ENCODE measurements around the gene CDC42BPA.
"Not testable (repeated sequence)": the region's sequence is repeated elsewhere in the genome, so short reads cannot be mapped to it uniquely, and the experiment has no call there.

The CDC42BPA gene

DNA sequence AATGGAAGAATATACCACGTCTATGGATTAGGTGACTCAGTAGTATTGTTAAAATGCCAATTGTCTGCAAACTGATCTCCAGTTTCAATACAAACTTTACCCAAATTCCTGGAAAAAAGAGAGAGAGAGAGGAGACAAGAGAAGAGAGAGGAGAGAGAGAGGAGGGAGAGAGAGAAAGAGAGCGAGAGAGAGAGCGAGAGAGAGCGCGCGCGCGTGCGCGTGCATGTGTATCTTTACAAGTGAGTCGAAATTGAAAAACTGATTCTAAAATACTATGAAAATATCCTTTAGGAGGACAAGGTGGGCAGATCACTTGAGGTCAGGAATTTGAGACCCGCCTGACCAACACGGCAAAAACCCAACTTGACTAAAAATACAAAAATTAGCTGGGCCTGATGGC is 65.2 kb downstream of the CDC42BPA start:
- no peak for DNase-seq

DNA sequence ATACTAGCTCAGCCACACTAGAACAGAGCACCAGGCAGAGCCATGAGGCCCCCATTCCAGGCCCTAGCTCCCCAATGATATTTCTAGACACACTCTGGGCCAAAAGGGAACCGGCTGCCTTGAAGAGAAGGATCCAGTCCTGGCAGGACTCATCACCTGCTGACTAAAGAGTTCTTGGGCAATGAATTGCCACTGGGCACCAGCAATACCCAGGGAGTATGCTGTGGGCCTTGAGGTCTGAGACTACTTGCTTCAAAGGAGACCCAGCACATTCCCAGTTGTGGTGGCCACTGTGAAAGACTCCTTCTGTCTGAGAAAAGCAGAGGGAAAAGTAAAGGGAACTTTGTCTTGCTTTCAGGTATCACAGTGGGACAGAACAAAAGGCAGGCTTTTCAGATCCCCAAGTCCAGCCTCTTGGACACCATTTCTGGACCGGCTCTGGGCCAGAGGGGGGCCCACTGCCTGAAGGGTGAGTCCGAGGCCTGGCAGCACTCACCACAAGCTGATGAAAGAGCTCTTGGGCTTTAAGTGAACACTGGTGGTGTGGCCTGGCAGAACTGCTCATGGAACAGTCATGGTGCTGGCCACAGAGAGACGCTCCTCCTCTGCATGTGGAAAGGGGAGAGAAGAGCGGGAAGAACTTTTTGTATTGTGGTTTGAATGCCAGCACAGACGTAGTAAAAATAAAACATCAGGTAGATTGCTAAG is 72.5 kb downstream of the CDC42BPA start:
- DNase-seq = no peak

DNA sequence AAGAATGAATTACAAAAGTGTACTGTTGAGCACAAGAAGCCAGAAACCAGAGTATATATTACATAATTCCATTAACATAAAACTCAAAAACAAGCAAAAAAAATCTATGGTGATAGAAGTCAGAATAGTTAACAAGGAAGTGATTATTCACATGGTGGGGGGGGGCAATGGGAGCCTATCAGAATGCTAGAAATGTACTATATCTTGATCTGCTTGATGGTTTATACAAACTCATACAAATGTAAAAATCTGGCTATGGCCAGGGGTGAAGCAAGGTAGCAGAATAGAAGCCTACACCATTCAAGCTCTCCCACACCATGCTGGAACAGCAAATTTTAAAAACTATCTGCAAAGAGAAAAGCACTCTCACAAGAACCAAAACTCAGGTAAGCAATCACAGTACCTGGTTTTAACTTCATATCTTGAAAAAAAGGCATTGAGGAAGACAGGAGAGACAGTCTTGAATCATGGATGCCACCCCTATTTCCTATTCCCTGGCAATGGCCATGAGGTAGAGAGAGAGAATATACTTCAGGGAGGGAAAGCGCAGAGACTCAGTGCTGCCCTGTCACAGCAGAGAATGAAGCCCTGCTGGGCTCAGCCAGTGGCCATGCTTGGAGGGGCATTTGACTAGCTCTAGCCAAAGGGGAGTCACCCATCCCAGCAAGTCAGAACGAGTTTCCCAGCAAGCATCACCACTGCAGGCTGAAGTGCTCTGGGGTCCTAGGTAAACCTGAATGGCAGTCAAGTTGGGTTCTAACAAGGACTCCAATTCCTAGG is 73.8 kb downstream of the CDC42BPA start:
- no peak for DNase-seq

GRCh38 chr1:227242811-227243682 is 75.2 kb downstream of the CDC42BPA start:
- no peak for DNase-seq

GRCh38 chr1:227240983-227241382 is 77.3 kb downstream of the CDC42BPA start:
- no peak for DNase-seq

DNA sequence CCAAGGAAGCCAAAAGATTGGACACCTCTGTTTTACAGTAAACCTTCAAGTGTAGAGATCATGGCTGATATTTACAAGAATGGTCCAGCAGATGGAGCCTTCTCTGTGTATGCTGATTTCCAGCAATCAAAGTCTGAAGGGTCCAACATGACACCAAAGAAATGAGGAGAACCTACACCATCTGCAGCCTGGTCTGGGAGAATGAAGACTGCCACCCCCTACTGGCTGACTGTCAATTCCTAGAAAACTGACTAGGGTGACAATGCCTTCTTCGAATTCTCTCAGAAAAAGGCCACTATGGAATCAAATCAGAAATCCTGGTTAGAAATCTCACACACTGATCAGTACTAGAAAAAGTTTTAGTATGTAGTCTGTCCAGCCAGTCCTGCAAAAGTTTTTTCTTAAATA is 83.3 kb downstream of the CDC42BPA start:
- DNase-seq = peak; percentile 27 to 56

GRCh38 chr1:227231128-227231527 is 87.2 kb downstream of the CDC42BPA start:
- DNase-seq = not testable (repeated sequence)

- DNase-seq = no peak
Observed at GRCh38 chr1:227228201-227228600, 90.1 kb downstream of the CDC42BPA start.

GRCh38 chr1:227227761-227228160 is 90.5 kb downstream of the CDC42BPA start:
- no peak for DNase-seq

GRCh38 chr1:227225715-227226346 is 92.5 kb downstream of the CDC42BPA start:
- DNase-seq = no peak

DNA sequence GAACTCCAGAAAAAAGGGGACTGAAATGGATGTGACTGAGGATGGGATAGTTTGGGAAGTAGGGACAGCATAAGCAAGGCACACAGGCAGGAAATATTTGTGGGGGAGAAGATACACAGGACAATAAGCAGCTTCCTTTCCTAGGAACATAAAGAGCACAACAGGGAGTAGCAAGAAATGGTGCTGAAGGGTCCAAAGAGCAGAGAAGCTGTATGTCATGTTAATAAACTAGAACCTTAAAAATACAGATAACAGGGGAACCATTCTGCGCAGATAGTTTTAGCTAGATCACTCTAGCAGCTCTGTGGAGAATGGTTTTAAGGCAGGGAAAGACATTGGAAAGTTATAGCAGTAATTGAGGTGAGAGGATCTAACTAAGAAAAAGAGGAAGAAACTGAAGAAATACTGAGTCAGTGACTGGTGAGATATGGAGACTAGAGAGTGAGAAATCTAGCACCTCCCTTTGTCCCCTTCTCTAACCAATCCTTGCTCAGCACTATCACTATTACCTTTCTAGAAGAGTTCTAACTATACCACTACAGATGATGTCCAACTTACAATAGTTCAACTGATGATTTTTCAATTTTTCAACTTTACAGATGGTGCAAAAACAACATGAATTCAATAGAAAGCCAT is 95.0 kb downstream of the CDC42BPA start:
- DNase-seq = no peak

DNA sequence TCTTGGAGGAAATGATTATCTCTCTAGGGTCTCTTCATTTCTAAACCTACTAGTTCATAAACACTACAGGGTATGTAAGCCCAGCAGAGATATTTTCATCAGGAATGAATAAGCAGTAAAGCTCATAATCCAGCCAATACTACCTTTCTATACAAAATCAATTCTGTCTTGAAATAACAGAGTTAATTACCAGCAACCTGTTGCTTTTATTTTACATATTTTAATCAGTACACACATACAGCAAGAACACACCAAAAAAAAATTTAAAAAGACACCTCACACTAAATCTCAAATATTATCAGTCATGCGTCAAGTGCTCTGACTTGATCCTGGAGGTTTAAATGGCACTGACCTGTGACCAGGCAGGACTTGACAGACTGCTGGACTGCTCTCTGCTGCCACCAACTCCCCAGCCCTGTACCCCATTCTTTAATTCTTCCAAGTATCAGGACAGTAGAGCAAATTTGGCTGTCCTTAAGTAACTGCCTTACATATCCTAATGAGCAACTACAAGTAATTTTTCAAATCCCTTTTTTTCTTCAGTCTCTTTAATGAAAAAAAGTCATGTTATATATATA is 98.5 kb downstream of the CDC42BPA start:
- no peak for DNase-seq

DNA sequence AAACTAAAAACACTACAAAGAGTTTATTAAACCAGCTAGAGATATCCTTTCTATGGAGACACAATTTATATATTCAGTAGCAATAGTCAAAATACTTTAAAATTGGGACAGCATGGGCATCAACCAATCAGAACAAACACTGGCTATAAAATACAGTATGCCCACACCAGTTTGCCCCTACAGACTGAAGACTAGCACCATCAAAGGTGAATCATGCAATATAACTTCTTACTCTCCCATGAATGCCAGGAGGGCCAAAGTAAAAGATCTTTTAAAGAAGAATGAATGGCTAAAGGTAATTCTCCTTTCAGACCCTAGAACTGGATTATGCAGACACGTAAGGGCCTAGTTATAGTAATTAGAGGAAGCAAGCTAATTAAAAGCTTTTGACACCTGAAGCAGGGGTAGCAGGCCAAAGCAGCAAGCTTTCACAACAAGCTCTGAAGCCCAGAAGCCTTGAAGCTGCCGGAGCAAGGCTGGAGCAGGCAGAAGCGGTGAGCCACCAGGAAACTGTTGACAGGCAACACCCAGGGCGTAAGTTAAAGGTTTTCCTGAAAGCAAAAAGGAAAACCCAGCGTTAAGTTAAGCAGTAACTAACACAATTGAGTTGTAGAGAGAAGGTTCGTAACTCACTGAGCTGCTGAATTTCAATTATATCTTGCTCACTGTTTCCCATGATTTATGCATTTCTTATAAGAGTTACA is 99.3 kb downstream of the CDC42BPA start:
- DNase-seq = no peak

DNA sequence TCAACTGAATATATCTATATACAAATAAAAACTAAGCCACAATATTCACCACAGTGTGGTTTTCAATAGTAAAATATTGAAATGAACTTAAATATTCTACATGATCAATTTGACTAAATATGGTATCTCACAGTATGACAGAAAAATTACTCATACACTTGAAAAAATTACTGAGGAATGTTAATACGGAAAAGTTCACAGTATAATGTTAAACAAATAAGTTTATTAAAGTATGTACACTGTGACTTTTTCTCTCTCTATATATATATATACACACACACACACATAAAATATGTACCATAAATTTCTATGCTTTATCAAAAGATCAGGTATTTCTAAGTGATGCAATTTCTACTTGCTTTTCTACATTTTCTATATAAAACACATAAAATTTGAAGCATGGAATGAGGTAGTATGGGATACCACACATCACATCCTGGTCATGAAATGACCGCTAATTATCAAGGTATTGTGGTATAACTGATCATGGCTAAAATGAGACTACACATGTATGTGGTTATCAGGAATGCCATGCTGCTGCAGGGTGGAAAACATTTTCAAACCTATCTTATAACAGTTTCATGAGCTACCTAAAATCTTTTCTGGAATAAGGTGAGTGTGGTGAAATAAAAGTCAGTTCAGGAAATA is 102.3 kb downstream of the CDC42BPA start:
- DNase-seq = no peak

DNA sequence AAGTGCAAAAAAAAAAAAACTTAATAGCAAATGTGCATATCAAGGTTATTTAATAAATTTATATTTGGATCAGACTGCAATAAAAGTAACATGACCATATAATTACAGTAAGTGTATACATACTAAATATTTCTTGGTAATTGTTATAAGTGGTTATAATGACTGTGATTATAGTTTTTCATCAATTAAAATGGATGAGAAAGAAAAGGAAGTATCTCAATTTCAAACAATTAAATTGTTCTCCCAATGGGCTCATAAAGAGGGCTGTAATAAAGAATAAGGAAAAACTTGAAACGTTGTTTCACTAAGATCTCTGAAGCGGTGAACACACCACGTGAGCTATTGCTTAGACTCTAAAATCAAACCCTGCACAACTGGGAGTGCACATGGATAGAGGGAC is 104.1 kb downstream of the CDC42BPA start:
- no peak for DNase-seq

DNA sequence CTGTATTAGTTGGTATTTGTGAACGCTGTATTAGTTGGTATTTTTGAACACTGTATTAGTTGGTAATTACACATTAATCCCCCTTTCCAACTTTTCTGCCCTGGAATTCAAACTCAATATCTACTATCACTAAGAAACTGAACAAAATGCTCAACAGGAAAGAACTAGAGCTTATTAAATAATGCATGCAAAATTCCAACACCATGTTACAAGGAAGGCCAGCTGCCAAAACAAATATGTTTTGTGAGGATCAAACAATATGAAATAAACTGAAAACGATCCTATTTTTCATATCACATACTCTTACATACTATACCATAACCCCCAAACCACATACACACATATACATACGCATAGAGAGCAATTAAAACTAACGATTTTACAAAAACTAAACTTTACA is 104.9 kb downstream of the CDC42BPA start:
- no peak for DNase-seq

GRCh38 chr1:227212164-227212563 is 106.1 kb downstream of the CDC42BPA start:
- no peak for DNase-seq

DNA sequence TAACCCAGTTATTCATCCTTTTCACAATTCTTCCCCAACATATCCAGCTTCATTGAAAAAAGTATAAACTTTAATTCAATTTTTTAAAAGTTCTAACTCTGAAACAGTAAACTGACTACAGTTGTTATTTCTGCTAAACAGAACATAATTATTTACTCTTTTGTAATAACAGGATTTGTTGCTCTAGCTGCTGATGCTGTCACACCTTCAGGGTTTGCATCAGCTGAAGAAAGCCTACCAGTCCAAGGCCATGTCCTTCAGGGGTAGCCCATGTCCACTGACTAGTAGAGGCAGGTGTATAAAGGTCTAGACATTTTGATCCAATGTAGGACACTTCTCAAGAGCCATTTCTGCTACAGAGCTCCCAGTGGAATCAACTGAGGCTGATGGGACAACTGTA is 107.7 kb downstream of the CDC42BPA start:
- DNase-seq = no peak

GRCh38 chr1:227197064-227197463 is 121.2 kb downstream of the CDC42BPA start:
- DNase-seq = no peak

DNA sequence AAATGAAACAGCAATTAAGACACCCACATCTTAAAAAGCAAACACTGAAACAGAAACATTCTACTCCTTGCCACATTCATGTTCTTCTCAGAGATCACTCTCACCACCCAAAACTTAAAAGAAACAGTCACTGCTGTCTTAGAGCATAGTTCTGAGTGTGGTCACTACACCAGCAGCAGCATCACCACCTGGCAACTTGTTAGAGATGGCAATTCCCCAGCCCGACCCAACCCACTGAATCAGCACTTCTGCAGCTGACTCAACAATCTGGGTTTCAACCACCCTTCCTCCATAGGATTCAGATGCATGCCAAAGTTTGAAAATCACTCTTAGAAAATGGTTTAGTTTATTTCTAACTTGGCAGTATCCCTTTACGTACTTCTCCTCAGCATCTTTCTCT is 126.1 kb downstream of the CDC42BPA start:
- DNase-seq = no peak

DNA sequence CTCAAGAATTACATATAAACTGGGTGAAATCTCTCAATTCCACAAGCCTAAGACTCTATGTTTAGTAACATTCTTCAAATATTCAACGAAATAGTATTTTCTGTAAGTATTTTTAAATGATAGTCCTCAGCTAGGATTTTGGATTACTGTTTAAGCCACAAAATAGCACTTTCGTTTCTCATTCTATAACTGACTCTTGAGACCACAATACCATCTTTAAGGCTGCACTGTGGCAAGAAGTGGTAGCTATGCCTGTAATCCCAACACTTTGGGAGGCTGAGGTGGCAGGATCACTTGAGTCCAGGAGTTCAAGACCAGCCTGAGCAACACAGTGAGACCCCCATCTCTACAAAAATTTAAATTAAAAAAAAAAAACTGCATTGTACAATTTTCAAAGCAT is 126.7 kb downstream of the CDC42BPA start:
- DNase-seq = no peak
